Stimulated activated naive CD8-positive, alpha-beta T cell treated with anti-CD3 and anti-CD28 coated beads, Interleukin-15, amount 100 ng/mL, for 72 hours (primary cell): Measurements from ENCODE around the gene APBB1IP.
"Not testable (repeated sequence)": the region's sequence is repeated elsewhere in the genome, so short reads cannot be mapped to it uniquely, and the experiment has no call there.

Source experiments
- ATAC-seq: fragments of 150-1000 bp; cut with Tn5 transposase; 2 replicates; pipeline ENCODE4 v1.10.0; 2021; ENCODE audit warnings: mild to moderate bottlenecking, moderate library complexity
- DNase-seq, 2 donors: peaks; one replicate each; pipeline ENCODE4 v3.0.0; 2021 to 2022
- H3K27ac Mint-ChIP-seq, 2 donors: one replicate each; pipeline ENCODE4 v1.8.0; 2022; ENCODE audit warnings: mild to moderate bottlenecking in 2 of 2, mixed read lengths in 2 of 2, moderate library complexity in 2 of 2
- H3K27me3 Mint-ChIP-seq: one replicate; pipeline ENCODE4 v1.8.0; 2022; ENCODE audit warnings: mixed read lengths
- H3K4me1 Mint-ChIP-seq: one replicate; pipeline ENCODE4 v1.8.0; 2022; ENCODE audit warnings: mild to moderate bottlenecking, mixed read lengths
- H3K4me3 Mint-ChIP-seq, 2 donors: one replicate each; pipeline ENCODE4 v1.8.0; 2022; ENCODE audit warnings: mild to moderate bottlenecking in 2 of 2, mixed read lengths in 2 of 2, moderate library complexity in 1 of 2
- H3K9me3 Mint-ChIP-seq, 2 donors: one replicate each; pipeline ENCODE4 v1.8.0; 2022; ENCODE audit warnings: mixed read lengths in 2 of 2

The APBB1IP gene

GRCh38 chr10:26481914-26482550, 43.9 kb downstream of the APBB1IP start:
- ATAC-seq: peak; percentile 70
- no peak for DNase-seq
- peaks cover 88% of the 10 kb centered on the region for H3K4me1 Mint-ChIP-seq
- H3K27me3 Mint-ChIP-seq: no peaks in the 10 kb centered on the region
- H3K4me3 Mint-ChIP-seq: peak overlapping the region; percentile 76 to 77
- H3K9me3 Mint-ChIP-seq: no peaks in the 10 kb centered on the region
- peak overlapping the region; percentile 89 to 90 for H3K27ac Mint-ChIP-seq

- H3K4me3 Mint-ChIP-seq: peak overlapping the region; percentile 39 to 76
- H3K27ac Mint-ChIP-seq: peak overlapping the region; percentile 93
- H3K27me3 Mint-ChIP-seq: no peaks in the 10 kb centered on the region
- H3K9me3 Mint-ChIP-seq: no peaks in the 10 kb centered on the region
- no peak for ATAC-seq
- no peak for DNase-seq
- peaks cover 84% of the 10 kb centered on the region for H3K4me1 Mint-ChIP-seq
Measured at GRCh38 chr10:26483554-26483953, 45.4 kb downstream of the APBB1IP start.

- Mint-ChIP-seq H3K27me3 (no peaks in the 10 kb centered on the region), H3K4me3 (peak overlapping the region; percentile 22 to 71), H3K9me3 (no peaks in the 10 kb centered on the region), H3K4me1 (peaks cover 86% of the 10 kb centered on the region), H3K27ac (peak overlapping the region; percentile 69 to 84)
- DNase-seq (no peak), ATAC-seq (no peak)
Measured at GRCh38 chr10:26485150-26485941, 47.2 kb downstream of the APBB1IP start.

- H3K9me3 Mint-ChIP-seq: no peaks in the 10 kb centered on the region
- no peaks in the 10 kb centered on the region for H3K27me3 Mint-ChIP-seq
- no peak for ATAC-seq
- H3K27ac Mint-ChIP-seq: peak overlapping the region; percentile 97 to 100
- DNase-seq: no peak
- peak overlapping the region; percentile 73 to 75 for H3K4me3 Mint-ChIP-seq
- peaks cover 77% of the 10 kb centered on the region for H3K4me1 Mint-ChIP-seq
Measured at GRCh38 chr10:26486304-26486703, 48.2 kb downstream of the APBB1IP start.

- peak overlapping the region; percentile 73 to 75 for H3K4me3 Mint-ChIP-seq
- H3K9me3 Mint-ChIP-seq: no peaks in the 10 kb centered on the region
- peak; percentile 97 for ATAC-seq
- peaks cover 73% of the 10 kb centered on the region for H3K4me1 Mint-ChIP-seq
- peak; percentile 79 to 82 for DNase-seq
- H3K27me3 Mint-ChIP-seq: no peaks in the 10 kb centered on the region
- H3K27ac Mint-ChIP-seq: peak overlapping the region; percentile 97 to 100
Measured at GRCh38 chr10:26486990-26487850, 49.1 kb downstream of the APBB1IP start.

- Mint-ChIP-seq H3K27me3 (no peaks in the 10 kb centered on the region), H3K4me3 (peak overlapping the region; percentile 23 to 30), H3K27ac (peak overlapping the region; percentile 97 to 100), H3K9me3 (no peaks in the 10 kb centered on the region), H3K4me1 (peaks cover 67% of the 10 kb centered on the region)
- DNase-seq (no peak), ATAC-seq (no peak)
Measured at GRCh38 chr10:26488344-26488743, 50.2 kb downstream of the APBB1IP start.

- peak overlapping the region; percentile 97 to 100 for H3K27ac Mint-ChIP-seq
- no peaks in the 10 kb centered on the region for H3K9me3 Mint-ChIP-seq
- H3K27me3 Mint-ChIP-seq: no peaks in the 10 kb centered on the region
- H3K4me3 Mint-ChIP-seq: peak overlapping the region in 1 of 2 donors; percentile 30
- H3K4me1 Mint-ChIP-seq: peaks cover 64% of the 10 kb centered on the region
- no peak for ATAC-seq
- no peak for DNase-seq
Measured at GRCh38 chr10:26489081-26489480, 50.9 kb downstream of the APBB1IP start.

- H3K4me1 Mint-ChIP-seq: peaks cover 62% of the 10 kb centered on the region
- not testable (repeated sequence) for H3K9me3 Mint-ChIP-seq, H3K4me3 Mint-ChIP-seq, H3K27me3 Mint-ChIP-seq, ATAC-seq, DNase-seq
- H3K27ac Mint-ChIP-seq: peak overlapping the region in 1 of 2 donors; percentile 9
Measured at GRCh38 chr10:26490367-26490766, 52.2 kb downstream of the APBB1IP start.

- ATAC-seq (no peak), DNase-seq (no peak)
- Mint-ChIP-seq H3K4me1 (peaks cover 53% of the 10 kb centered on the region), H3K9me3 (no peaks in the 10 kb centered on the region), H3K27me3 (no peaks in the 10 kb centered on the region), H3K4me3 (no peak overlapping the region), H3K27ac (no peak overlapping the region)
Measured at GRCh38 chr10:26491276-26491675, 53.1 kb downstream of the APBB1IP start.

- H3K9me3 Mint-ChIP-seq: no peaks in the 10 kb centered on the region
- H3K4me1 Mint-ChIP-seq: peaks cover 46% of the 10 kb centered on the region
- no peak overlapping the region for H3K27ac Mint-ChIP-seq
Measured at GRCh38 chr10:26491934-26492333, 53.8 kb downstream of the APBB1IP start.

GRCh38 chr10:26492725-26493124, 54.6 kb downstream of the APBB1IP start:
- ATAC-seq, DNase-seq, H3K27me3 Mint-ChIP-seq, H3K27ac Mint-ChIP-seq, H3K9me3 Mint-ChIP-seq, H3K4me3 Mint-ChIP-seq: not testable (repeated sequence)
- H3K4me1 Mint-ChIP-seq: peaks cover 41% of the 10 kb centered on the region

More at GRCh38 chr10:26491934-26492333, 53.8 kb downstream of the APBB1IP start:
- no peak for ATAC-seq
- Mint-ChIP-seq H3K4me3 (no peak overlapping the region), H3K27me3 (no peaks in the 10 kb centered on the region)
- no peak for DNase-seq

- no peak for DNase-seq
- peaks cover 29% of the 10 kb centered on the region for H3K4me1 Mint-ChIP-seq
- no peaks in the 10 kb centered on the region for H3K9me3 Mint-ChIP-seq
- ATAC-seq: no peak
- no peaks in the 10 kb centered on the region for H3K27me3 Mint-ChIP-seq
- no peak overlapping the region for H3K27ac Mint-ChIP-seq
- H3K4me3 Mint-ChIP-seq: no peak overlapping the region
Measured at GRCh38 chr10:26494018-26494417, 55.9 kb downstream of the APBB1IP start.

GRCh38 chr10:26499426-26499825, 61.3 kb downstream of the APBB1IP start:
- Mint-ChIP-seq H3K27ac (no peak overlapping the region), H3K4me1 (peaks cover 10% of the 10 kb centered on the region), H3K4me3 (no peak overlapping the region), H3K9me3 (no peaks in the 10 kb centered on the region), H3K27me3 (no peaks in the 10 kb centered on the region)
- DNase-seq (no peak), ATAC-seq (no peak)

- ATAC-seq (no peak), DNase-seq (no peak)
- Mint-ChIP-seq H3K4me1 (peaks cover 24% of the 10 kb centered on the region), H3K27ac (peak overlapping the region in 1 of 2 donors; percentile 82), H3K9me3 (no peaks in the 10 kb centered on the region), H3K27me3 (no peaks in the 10 kb centered on the region), H3K4me3 (no peak overlapping the region)
Measured at GRCh38 chr10:26502986-26503385, 64.8 kb downstream of the APBB1IP start.

GRCh38 chr10:26503911-26504310, 65.8 kb downstream of the APBB1IP start:
- ATAC-seq (no peak), DNase-seq (no peak)
- Mint-ChIP-seq H3K9me3 (no peaks in the 10 kb centered on the region), H3K27me3 (no peaks in the 10 kb centered on the region), H3K27ac (no peak overlapping the region), H3K4me3 (no peak overlapping the region), H3K4me1 (peaks cover 24% of the 10 kb centered on the region)
